Stimulated activated naive B cell treated with anti-CD40 and anti-IgM and Interleukin-4, amounts not matched to agents 10 μg/mL and 1 μg/mL and 100 μg/mL, for 72 hours (primary cell): ENCODE results near the gene TBC1D22B.
"Not testable (repeated sequence)": the region's sequence is repeated elsewhere in the genome, so short reads cannot be mapped to it uniquely, and the experiment has no call there.

Experiments used
- ATAC-seq, 2 donors: fragments of 150-1000 bp; cut with Tn5 transposase; replicated peaks; 2 replicates each; pipeline ENCODE4 v1.10.0; 2021; ENCODE audit warnings: moderate library complexity in 1 of 2
- DNase-seq: peaks from one replicate; pipeline ENCODE4 v3.0.0; 2021
- H3K27ac Mint-ChIP-seq: one replicate; pipeline ENCODE4 v1.8.0; 2022; ENCODE audit warnings: mild to moderate bottlenecking, mixed read lengths
- H3K27me3 Mint-ChIP-seq, 2 donors: one replicate each; pipeline ENCODE4 v1.8.0; 2022; ENCODE audit warnings: mixed read lengths in 2 of 2
- H3K36me3 Mint-ChIP-seq, 2 donors: one replicate each; pipeline ENCODE4 v1.8.0; 2022; ENCODE audit warnings: mixed read lengths in 2 of 2, mild to moderate bottlenecking in 1 of 2
- H3K4me1 Mint-ChIP-seq, 2 donors: one replicate each; pipeline ENCODE4 v1.8.0; 2022; ENCODE audit warnings: mixed read lengths in 2 of 2, mild to moderate bottlenecking in 1 of 2
- H3K4me3 Mint-ChIP-seq, 2 donors: one replicate each; pipeline ENCODE4 v1.8.0; 2022; ENCODE audit warnings: mild to moderate bottlenecking in 2 of 2, mixed read lengths in 2 of 2, moderate library complexity in 1 of 2
- H3K9me3 Mint-ChIP-seq, 2 donors: one replicate each; pipeline ENCODE4 v1.8.0; 2022; ENCODE audit warnings: mixed read lengths in 2 of 2, mild to moderate bottlenecking in 1 of 2

The TBC1D22B gene

DNA sequence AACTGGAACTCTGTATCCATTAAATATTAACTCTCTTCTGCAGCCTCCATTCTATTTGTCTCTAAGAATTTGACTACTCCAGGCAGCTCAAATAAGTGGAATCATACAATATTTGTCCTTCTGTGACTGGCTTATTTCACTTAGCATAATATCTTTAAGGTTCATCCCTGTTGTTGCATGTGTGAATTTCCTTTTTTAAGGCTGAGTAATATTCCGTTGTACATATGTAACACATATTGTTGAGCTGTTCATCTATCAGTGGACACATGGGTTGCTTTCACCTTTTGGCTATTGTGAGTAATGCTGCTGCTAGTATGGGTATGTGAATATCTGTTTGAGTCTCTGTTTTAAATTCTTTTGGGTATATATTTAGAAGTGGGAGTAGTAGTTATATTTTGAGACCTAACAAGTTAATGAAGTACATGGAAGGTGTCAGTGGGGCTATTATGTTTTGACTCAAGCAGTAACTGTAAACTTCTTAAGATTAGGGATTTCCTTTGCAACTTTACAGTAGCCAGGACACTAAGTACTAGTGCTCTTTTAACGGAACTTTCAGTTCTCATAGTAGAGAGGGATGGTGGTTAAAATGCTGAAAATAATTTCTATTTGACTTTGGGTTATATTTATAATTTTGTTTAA is 30.1 kb downstream of the TBC1D22B start:
- Mint-ChIP-seq H3K4me1 (peaks cover 39 to 66% of the 10 kb centered on the region in 2 donors), H3K27me3 (no peaks in the 10 kb centered on the region)

DNA sequence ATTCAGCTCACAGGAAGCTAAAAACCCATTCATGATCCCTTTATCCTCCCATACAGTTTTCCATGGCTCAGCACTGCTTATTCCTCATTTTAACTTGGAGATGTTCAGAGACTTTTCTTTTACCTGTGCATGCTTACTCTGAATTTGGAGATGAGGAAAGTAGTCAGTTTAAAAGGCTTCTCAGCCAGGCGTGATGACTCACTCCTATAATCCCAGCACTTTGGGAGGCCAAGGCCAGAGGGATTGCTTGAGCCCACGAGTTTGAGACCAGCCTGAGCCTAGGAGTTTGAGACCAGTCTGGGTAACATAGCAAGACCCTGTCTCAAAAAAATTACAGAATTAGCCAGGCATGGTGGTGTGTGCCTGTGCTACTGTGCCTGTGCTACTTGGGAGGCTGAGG is 30.7 kb downstream of the TBC1D22B start:
- Mint-ChIP-seq H3K27me3 (no peaks in the 10 kb centered on the region), H3K9me3 (no peaks in the 10 kb centered on the region), H3K36me3 (peaks cover 57 to 71% of the 10 kb centered on the region in 2 donors), H3K4me3 (no peak overlapping the region), H3K4me1 (peaks cover 36 to 61% of the 10 kb centered on the region in 2 donors), H3K27ac (no peak overlapping the region)
- ATAC-seq: no peak
- no peak for DNase-seq

More for the DNA sequence above, 30.1 kb downstream of the TBC1D22B start:
- Mint-ChIP-seq H3K4me3 (peak overlapping the region; percentile 0 to 47), H3K9me3 (no peaks in the 10 kb centered on the region), H3K27ac (peak overlapping the region; percentile 48), H3K36me3 (peaks cover 59 to 76% of the 10 kb centered on the region in 2 donors)
- ATAC-seq (peak; percentile 20 to 37), DNase-seq (no peak)

DNA sequence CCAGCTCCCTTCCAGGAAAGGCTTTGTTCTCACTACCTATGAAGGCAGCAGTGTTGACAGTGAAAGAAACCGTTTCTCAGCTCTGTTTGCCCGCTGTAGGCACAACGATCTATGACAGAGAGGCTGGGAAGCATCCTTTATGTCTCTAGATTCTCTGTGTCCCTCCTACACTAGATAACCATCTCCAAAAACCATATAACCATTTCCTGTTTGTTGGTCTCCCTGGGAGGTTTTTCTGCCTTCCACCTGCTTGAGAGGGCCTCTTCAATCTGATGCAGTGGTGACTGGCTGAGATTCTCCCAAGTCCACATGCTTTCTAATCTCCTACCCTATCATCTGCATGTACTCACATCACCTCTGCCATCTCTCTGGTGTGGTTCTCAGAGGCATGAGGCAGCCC is 32.4 kb downstream of the TBC1D22B start:
- Mint-ChIP-seq H3K4me1 (peaks cover 27 to 49% of the 10 kb centered on the region in 2 donors), H3K4me3 (no peak overlapping the region), H3K27me3 (no peaks in the 10 kb centered on the region), H3K36me3 (peaks cover 55 to 65% of the 10 kb centered on the region in 2 donors), H3K9me3 (no peaks in the 10 kb centered on the region), H3K27ac (no peak overlapping the region)
- DNase-seq (no peak), ATAC-seq (no peak)

DNA sequence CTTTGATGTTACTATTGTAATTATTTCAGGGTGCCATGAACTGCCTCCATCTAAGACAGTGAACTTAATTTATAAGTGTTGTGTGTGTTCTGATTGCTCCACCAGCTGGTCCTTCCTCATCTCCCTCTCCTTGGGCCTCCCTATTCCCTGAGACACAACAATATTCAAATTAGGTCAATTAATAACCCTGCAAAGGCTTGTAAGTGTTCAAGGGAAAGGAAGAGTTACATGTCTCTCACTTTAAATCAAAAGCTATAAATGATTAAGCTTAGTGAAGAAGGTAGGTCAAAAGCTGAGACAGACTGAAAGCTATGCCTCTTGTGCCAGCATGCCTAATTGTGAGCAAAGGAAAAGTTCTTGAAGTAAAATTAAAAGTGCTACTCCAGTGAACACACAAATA is 35.9 kb downstream of the TBC1D22B start:
- H3K36me3 Mint-ChIP-seq: peaks cover 52 to 65% of the 10 kb centered on the region in 2 donors
- ATAC-seq (peak in 1 of 2 donors; percentile 12), DNase-seq (no peak)
- peaks cover 2 to 3% of the 10 kb centered on the region in 2 donors for H3K9me3 Mint-ChIP-seq
- H3K4me3 Mint-ChIP-seq: no peak overlapping the region
- peaks cover 12 to 19% of the 10 kb centered on the region in 2 donors for H3K4me1 Mint-ChIP-seq
- no peaks in the 10 kb centered on the region for H3K27me3 Mint-ChIP-seq
- peak overlapping the region; percentile 62 for H3K27ac Mint-ChIP-seq

DNA sequence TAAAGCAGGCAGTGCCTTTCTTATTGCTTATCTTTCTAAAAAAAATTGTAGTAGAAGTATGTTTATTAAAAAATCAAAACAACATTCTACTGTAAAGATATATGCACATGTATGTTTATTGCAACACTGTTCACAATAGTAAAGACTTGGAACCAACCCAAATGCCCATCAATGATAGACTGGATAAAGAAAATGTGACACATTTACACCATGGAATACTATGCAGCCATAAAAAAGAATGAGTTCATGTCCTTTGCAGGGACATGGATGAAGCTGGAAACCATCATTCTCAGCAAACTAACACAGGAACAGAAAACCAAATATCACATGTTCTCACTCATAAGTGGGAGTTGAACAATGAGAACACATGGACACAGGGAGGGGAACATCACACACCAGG is 40.1 kb downstream of the TBC1D22B start:
- not testable (repeated sequence) for H3K4me1 Mint-ChIP-seq, H3K27ac Mint-ChIP-seq, H3K4me3 Mint-ChIP-seq, DNase-seq, ATAC-seq, H3K9me3 Mint-ChIP-seq, H3K27me3 Mint-ChIP-seq
- H3K36me3 Mint-ChIP-seq: peaks cover 38 to 56% of the 10 kb centered on the region in 2 donors

DNA sequence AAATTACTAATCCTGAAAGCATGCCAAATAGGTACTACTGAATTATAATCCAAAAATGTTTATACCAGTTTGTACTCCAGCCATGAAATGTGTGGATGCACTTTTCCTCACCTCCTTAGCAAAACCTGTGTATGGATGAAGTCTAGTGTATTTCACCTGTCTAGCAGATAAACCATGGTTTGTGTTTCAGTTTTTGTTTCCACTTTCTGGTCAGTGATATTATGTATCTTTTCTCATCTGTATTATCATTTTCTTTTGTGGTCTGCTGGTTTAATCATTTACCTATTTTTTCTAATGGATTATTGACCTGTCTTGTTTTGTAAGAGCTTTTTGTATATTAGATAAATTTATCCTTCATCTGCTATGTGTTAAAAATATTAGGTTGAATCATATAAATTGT is 41.4 kb downstream of the TBC1D22B start:
- ATAC-seq: no peak
- H3K27me3 Mint-ChIP-seq: no peaks in the 10 kb centered on the region
- H3K4me1 Mint-ChIP-seq: peaks cover 10 to 14% of the 10 kb centered on the region in 2 donors
- H3K36me3 Mint-ChIP-seq: peaks cover 38 to 61% of the 10 kb centered on the region in 2 donors
- H3K4me3 Mint-ChIP-seq: no peak overlapping the region
- DNase-seq: no peak
- H3K9me3 Mint-ChIP-seq: peaks cover 2 to 3% of the 10 kb centered on the region in 2 donors
- H3K27ac Mint-ChIP-seq: no peak overlapping the region

- H3K27ac Mint-ChIP-seq: no peak overlapping the region
- H3K36me3 Mint-ChIP-seq: peaks cover 45 to 68% of the 10 kb centered on the region in 2 donors
- peaks cover 10 to 14% of the 10 kb centered on the region in 2 donors for H3K4me1 Mint-ChIP-seq
Observed at GRCh38 chr6:37299990-37300389, 42.4 kb downstream of the TBC1D22B start.

GRCh38 chr6:37302086-37302686 is 44.6 kb downstream of the TBC1D22B start:
- Mint-ChIP-seq H3K27me3 (no peaks in the 10 kb centered on the region), H3K27ac (no peak overlapping the region), H3K36me3 (peaks cover 46 to 63% of the 10 kb centered on the region in 2 donors), H3K4me1 (peaks cover 10 to 14% of the 10 kb centered on the region in 2 donors), H3K9me3 (no peaks in the 10 kb centered on the region), H3K4me3 (no peak overlapping the region)
- no peak for DNase-seq
- no peak for ATAC-seq

More at GRCh38 chr6:37299990-37300389, 42.4 kb downstream of the TBC1D22B start:
- H3K27me3 Mint-ChIP-seq: no peaks in the 10 kb centered on the region
- no peak for DNase-seq
- H3K9me3 Mint-ChIP-seq: peaks cover 2 to 3% of the 10 kb centered on the region in 2 donors
- no peak overlapping the region for H3K4me3 Mint-ChIP-seq
- ATAC-seq: no peak

- Mint-ChIP-seq H3K36me3 (peaks cover 40 to 57% of the 10 kb centered on the region in 2 donors), H3K9me3 (no peaks in the 10 kb centered on the region), H3K27ac (peak overlapping the region; percentile 22), H3K27me3 (no peaks in the 10 kb centered on the region), H3K4me1 (peaks cover 10 to 14% of the 10 kb centered on the region in 2 donors), H3K4me3 (no peak overlapping the region)
- no peak for DNase-seq
- no peak for ATAC-seq
Observed at GRCh38 chr6:37303091-37303660, 45.6 kb downstream of the TBC1D22B start.

GRCh38 chr6:37303891-37304503 is 46.4 kb downstream of the TBC1D22B start:
- no peak overlapping the region for H3K4me3 Mint-ChIP-seq
- H3K9me3 Mint-ChIP-seq: no peaks in the 10 kb centered on the region
- no peaks in the 10 kb centered on the region for H3K27me3 Mint-ChIP-seq
- H3K4me1 Mint-ChIP-seq: peaks cover 10 to 14% of the 10 kb centered on the region in 2 donors
- DNase-seq (no peak), ATAC-seq (peak; percentile 70 to 80)
- peaks cover 40 to 59% of the 10 kb centered on the region in 2 donors for H3K36me3 Mint-ChIP-seq
- no peak overlapping the region for H3K27ac Mint-ChIP-seq

GRCh38 chr6:37304766-37305165 is 47.2 kb downstream of the TBC1D22B start:
- ATAC-seq (no peak), DNase-seq (no peak)
- peaks cover 44 to 65% of the 10 kb centered on the region in 2 donors for H3K36me3 Mint-ChIP-seq
- H3K27ac Mint-ChIP-seq: peak overlapping the region; percentile 20
- no peaks in the 10 kb centered on the region for H3K9me3 Mint-ChIP-seq
- H3K4me3 Mint-ChIP-seq: no peak overlapping the region
- peaks cover 10 to 14% of the 10 kb centered on the region in 2 donors for H3K4me1 Mint-ChIP-seq
- H3K27me3 Mint-ChIP-seq: no peaks in the 10 kb centered on the region

DNA sequence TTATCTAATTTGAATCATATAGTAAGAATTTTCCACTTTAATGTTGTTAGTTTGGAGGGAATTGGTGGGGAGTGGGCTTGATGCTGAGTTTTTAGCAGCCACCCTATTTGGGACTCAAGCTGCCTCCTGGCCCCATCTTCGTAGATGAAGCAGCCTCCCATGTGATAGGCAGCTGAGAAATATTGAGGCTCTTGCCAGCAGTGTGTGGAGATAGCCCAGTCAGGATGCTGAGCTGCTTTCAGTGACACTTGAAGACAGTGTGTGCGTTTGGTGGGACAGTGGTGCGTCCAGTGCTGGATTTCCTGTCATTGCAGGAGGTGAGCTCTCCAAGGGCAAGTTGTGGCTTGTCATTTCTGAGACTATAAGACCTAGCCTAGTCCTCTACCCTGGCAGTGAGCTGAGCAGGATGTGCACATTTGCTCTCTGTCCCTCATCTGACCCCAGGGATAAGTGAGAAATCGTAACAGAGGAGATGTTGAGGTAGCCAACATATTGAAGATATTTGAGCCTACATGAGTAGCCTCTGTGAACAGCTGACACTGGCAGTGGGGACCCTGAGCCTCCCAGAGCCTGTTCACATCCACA is 48.4 kb downstream of the TBC1D22B start:
- Mint-ChIP-seq H3K4me1 (peaks cover 10 to 14% of the 10 kb centered on the region in 2 donors), H3K4me3 (no peak overlapping the region), H3K9me3 (no peaks in the 10 kb centered on the region), H3K27me3 (no peaks in the 10 kb centered on the region), H3K27ac (peak overlapping the region; percentile 37), H3K36me3 (peaks cover 41 to 60% of the 10 kb centered on the region in 2 donors)
- ATAC-seq: no peak
- DNase-seq: no peak

- H3K36me3 Mint-ChIP-seq: peaks cover 37 to 57% of the 10 kb centered on the region in 2 donors
- no peaks in the 10 kb centered on the region for H3K27me3 Mint-ChIP-seq
- H3K4me1 Mint-ChIP-seq: peaks cover 10 to 14% of the 10 kb centered on the region in 2 donors
- ATAC-seq (no peak), DNase-seq (no peak)
- H3K27ac Mint-ChIP-seq: no peak overlapping the region
- H3K9me3 Mint-ChIP-seq: no peaks in the 10 kb centered on the region
- H3K4me3 Mint-ChIP-seq: no peak overlapping the region
Observed at GRCh38 chr6:37306624-37307222, 49.2 kb downstream of the TBC1D22B start.

- not testable (repeated sequence) for H3K27me3 Mint-ChIP-seq, H3K27ac Mint-ChIP-seq, H3K9me3 Mint-ChIP-seq, DNase-seq, ATAC-seq, H3K4me3 Mint-ChIP-seq
- Mint-ChIP-seq H3K36me3 (peaks cover 33 to 55% of the 10 kb centered on the region in 2 donors), H3K4me1 (peaks cover 10 to 14% of the 10 kb centered on the region in 2 donors)
Observed at GRCh38 chr6:37307484-37307883, 49.9 kb downstream of the TBC1D22B start.
